GM12878 (cell line): ENCODE results near the gene PPP3CB. TPM values are rescaled to one million over a fixed set of nuclear protein-coding genes. Genes with fewer than 3 reads are reported as not detected.

Source experiments
- ATAC-seq: fragments of 200-7000 bp; cut with Tn5 transposase; 3 replicates; pipeline ENCODE4 v1.9.1; 2020; ENCODE audit warnings: mild to moderate bottlenecking, moderate library complexity
- BruUV-seq: library from RNA; stranded (reverse); fragments of 400-500 nt; replicated peaks from 2 replicates; lab custom pipeline; 2021; lab: Mats Ljungman, UMichigan
- CTCF ChIA-PET: fragments of 300-600 bp; sonication (Branson Sonifier 250); formaldehyde crosslinking; extraction: SDS; loops from one replicate; lab custom pipeline; 2021; ENCODE audit warnings: inconsistent platforms; lab: Yijun Ruan, JAX
- POLR2A ChIA-PET: fragments of 350-600 bp; formaldehyde crosslinking; extraction: SDS; loops from one replicate; lab custom pipeline; 2021; ENCODE audit warnings: inconsistent platforms; lab: Charles Lee
- RAD21 ChIA-PET: fragments of 300-600 bp; sonication (Branson Sonifier 250); formaldehyde crosslinking; loops from one replicate; lab custom pipeline; 2023; ENCODE audit warnings: antibody characterized with exemption; ENCODE audit not compliant: unreplicated experiment; lab: Charles Lee
- SMC1A ChIA-PET: fragments of 300-600 bp; sonication (Branson Sonifier 250); formaldehyde crosslinking; loops from one replicate; lab custom pipeline; 2023; ENCODE audit not compliant: unreplicated experiment, uncharacterized antibody; lab: Charles Lee
- DNase-seq: peaks from one replicate; pipeline ENCODE4 v3.0.0-alpha.2; 2011; ENCODE audit warnings: low read depth, low spot score
- FAIRE-seq: peaks from 3 replicates; lab custom pipeline; 2011; peaks lifted over from hg19 to GRCh38; lab: Jason Lieb, UNC
- H2AFZ ChIP-seq: 2 replicates; pipeline ENCODE4 v1.6.0; 2011; ENCODE audit warnings: low read depth, low read length, control low read depth; ENCODE audit not compliant: control insufficient read depth
- H3K27ac ChIP-seq: 2 replicates; pipeline ENCODE4 v1.5.1; 2011; ENCODE audit warnings: control low read depth; ENCODE audit not compliant: control insufficient read depth, insufficient read depth
- H3K27me3 ChIP-seq, 2 experiments: replicated peaks in 1 of 2; 2 replicates each; pipeline versions ENCODE4 v1.6.0 to v1.6.1; 2011; ENCODE audit warnings: low read length in 1 of 2; ENCODE audit not compliant: control insufficient read depth in 2 of 2, insufficient read depth in 2 of 2
- H3K36me3 ChIP-seq, 2 experiments: 2 replicates each; pipeline ENCODE4 v1.5.1; 2011; ENCODE audit warnings: low read length in 1 of 2; ENCODE audit not compliant: control insufficient read depth in 2 of 2, insufficient read depth in 2 of 2
- H3K4me1 ChIP-seq: 2 replicates; pipeline ENCODE4 v1.6.1; 2011; ENCODE audit warnings: mild to moderate bottlenecking, low read length, moderate library complexity, mixed read lengths; ENCODE audit not compliant: control insufficient read depth, insufficient read depth
- H3K4me2 ChIP-seq: 2 replicates; pipeline ENCODE4 v1.6.0; 2011; ENCODE audit warnings: control low read depth; ENCODE audit not compliant: control insufficient read depth, insufficient read depth
- H3K4me3 ChIP-seq: fragments of 200-600 bp; sonication (generic); 2 replicates; pipeline ENCODE4 v1.5.1; 2016
- H3K79me2 ChIP-seq: 2 replicates; pipeline ENCODE4 v1.6.0; 2011; ENCODE audit warnings: low read length; ENCODE audit not compliant: control insufficient read depth, insufficient read depth
- H3K9ac ChIP-seq: 2 replicates; pipeline ENCODE4 v1.8.0; 2011; ENCODE audit warnings: low read length, control low read depth, mixed read lengths; ENCODE audit not compliant: control insufficient read depth, insufficient read depth
- H3K9me3 ChIP-seq: replicated peaks from 3 replicates; pipeline ENCODE4 v1.5.1; 2011; ENCODE audit warnings: mild to moderate bottlenecking, low read length; ENCODE audit not compliant: control insufficient read depth, insufficient read depth
- H4K20me1 ChIP-seq: 2 replicates; pipeline ENCODE4 v1.6.0; 2011; ENCODE audit not compliant: control insufficient read depth, insufficient read depth
- ATF7 ChIP-seq: fragments of 450-650 bp; IDR thresholded peaks from 2 replicates; pipeline ENCODE4 v1.6.1; 2016; ENCODE audit warnings: low read depth, mild to moderate bottlenecking
- CBX5 ChIP-seq: sonication (generic); IDR thresholded peaks from 2 replicates; pipeline ENCODE4 v1.6.1; 2016; ENCODE audit warnings: low read depth, moderate library complexity, mild to moderate bottlenecking, inconsistent platforms
- ESRRA ChIP-seq: IDR thresholded peaks from 2 replicates; pipeline ENCODE4 v1.6.1; 2012; ENCODE audit warnings: mild to moderate bottlenecking, low read length, improper control_type of control experiment
- JUND ChIP-seq: IDR thresholded peaks from 2 replicates; pipeline ENCODE4 v1.6.1; 2012; ENCODE audit warnings: low read depth, mild to moderate bottlenecking, low read length, improper control_type of control experiment, moderate library complexity
- KDM1A ChIP-seq: fragments of 200-600 bp; sonication (generic); IDR thresholded peaks from 2 replicates; pipeline ENCODE4 v1.6.1; 2016; ENCODE audit warnings: borderline replicate concordance
- MEF2A ChIP-seq: IDR thresholded peaks from 2 replicates; pipeline ENCODE4 v1.6.1; 2011; ENCODE audit warnings: low read depth, mild to moderate bottlenecking, low read length, moderate library complexity; ENCODE audit not compliant: insufficient read depth
- NFIC ChIP-seq: IDR thresholded peaks from 2 replicates; pipeline ENCODE4 v1.6.1; 2012; ENCODE audit warnings: low read depth, mild to moderate bottlenecking, inconsistent platforms, low read length, moderate library complexity
- RELA ChIP-seq: fragments of 450-650 bp; IDR thresholded peaks from 2 replicates; pipeline ENCODE4 v1.8.0; 2014; ENCODE audit warnings: borderline replicate concordance; ENCODE audit not compliant: partially characterized antibody
- SMARCA5 ChIP-seq: fragments of 450-650 bp; IDR thresholded peaks from 2 replicates; pipeline ENCODE4 v1.6.1; 2017; ENCODE audit warnings: mild to moderate bottlenecking
- SPI1 ChIP-seq: IDR thresholded peaks from 2 replicates; pipeline ENCODE4 v1.6.1; 2011; ENCODE audit warnings: low read depth, mild to moderate bottlenecking, low read length, moderate library complexity, borderline replicate concordance; ENCODE audit not compliant: insufficient read depth
- TARDBP ChIP-seq: IDR thresholded peaks from 2 replicates; pipeline ENCODE4 v1.6.1; 2016; ENCODE audit warnings: borderline replicate concordance
- TBL1XR1 ChIP-seq: IDR thresholded peaks from 2 replicates; pipeline ENCODE4 v1.6.1; 2012; ENCODE audit warnings: low read depth, low read length, improper control_type of control experiment
- TCF7 ChIP-seq: IDR thresholded peaks from 2 replicates; pipeline ENCODE4 v1.6.1; 2014; ENCODE audit warnings: antibody characterized with exemption, borderline replicate concordance
- WGBS: methylation state at CpG from one replicate; pipeline ENCODE4 v1.1.6; 2016; ENCODE audit warnings: low lambda C conversion rate; ENCODE audit not compliant: insufficient replicate concordance, insufficient coverage; ENCODE audit errors: missing lambda C conversion rate; 5-methylcytosine and 5-hydroxymethylcytosine counted together
- in situ Hi-C: fragments of 300-500 bp; cut with MboI; formaldehyde crosslinking; loops from 9 replicates; pipeline ENCODE4 v1.14.3; 2018; ENCODE audit warnings: mixed read lengths
- intact Hi-C: fragments of 100-400 bp; cut with micrococcal nuclease; formaldehyde crosslinking; loops from one replicate; pipeline ENCODE4 v1.14.2; 2022; ENCODE audit not compliant: unreplicated experiment
- polyA plus RNA-seq, 11 experiments: library from polyadenylated mRNA; depleted of rRNA in 4 of 11; unstranded in 6 of 11; stranded (reverse) in 5 of 11; fragments of >200 nt; fragmentation: Nextera tagmentation in 4 of 11; fragmentation: Illumina TruSeq in 1 of 11; extraction: Ambion mirVana in 4 of 11; extraction: Trizol in 1 of 11; gene quantifications; 1 replicate in 1 of 11; 2 replicates in 10 of 11; pipeline versions ENCODE4 v1.2.1 to v1.2.3, GENCODE V29; 2011 to 2016; ENCODE audit warnings: inconsistent platforms in 2 of 11, missing spikeins in 2 of 11, low read depth in 1 of 11
- total RNA-seq, 4 experiments: library from RNA; depleted of rRNA in 3 of 4; stranded (reverse); fragments of >200 nt in 3 of 4; fragmentation: Illumina TruSeq in 1 of 4; extraction: Trizol in 1 of 4; gene quantifications; 2 replicates each; pipeline versions ENCODE4 v1.2.1 to v1.2.3, GENCODE V29; 2013 to 2021
- TF ChIP-seq, protein P1 (sequence below): fragments of 450-650 bp; formaldehyde crosslinking; IDR thresholded peaks from 2 replicates; pipeline ENCODE4 v1.4.0; 2022; ENCODE audit warnings: mild to moderate bottlenecking, moderate library complexity
- TF ChIP-seq, protein P2 (sequence below): fragments of 450-650 bp; conservative IDR thresholded peaks from 2 replicates; pipeline ENCODE4 v1.6.1; 2017; ENCODE audit warnings: mild to moderate bottlenecking, moderate library complexity
- TF ChIP-seq, protein P3 (sequence below): IDR thresholded peaks from 2 replicates; pipeline ENCODE4 v1.6.1; 2012; ENCODE audit warnings: low read depth, low read length, improper control_type of control experiment

Gene PPP3CB
- total and polyA plus RNA-seq, 10 of the 15 experiments (the other 5 are each of a cell fraction or from before 2014, with no cell fraction given) = 11.4 to 46.4 (median 19.3) TPM

DNA sequence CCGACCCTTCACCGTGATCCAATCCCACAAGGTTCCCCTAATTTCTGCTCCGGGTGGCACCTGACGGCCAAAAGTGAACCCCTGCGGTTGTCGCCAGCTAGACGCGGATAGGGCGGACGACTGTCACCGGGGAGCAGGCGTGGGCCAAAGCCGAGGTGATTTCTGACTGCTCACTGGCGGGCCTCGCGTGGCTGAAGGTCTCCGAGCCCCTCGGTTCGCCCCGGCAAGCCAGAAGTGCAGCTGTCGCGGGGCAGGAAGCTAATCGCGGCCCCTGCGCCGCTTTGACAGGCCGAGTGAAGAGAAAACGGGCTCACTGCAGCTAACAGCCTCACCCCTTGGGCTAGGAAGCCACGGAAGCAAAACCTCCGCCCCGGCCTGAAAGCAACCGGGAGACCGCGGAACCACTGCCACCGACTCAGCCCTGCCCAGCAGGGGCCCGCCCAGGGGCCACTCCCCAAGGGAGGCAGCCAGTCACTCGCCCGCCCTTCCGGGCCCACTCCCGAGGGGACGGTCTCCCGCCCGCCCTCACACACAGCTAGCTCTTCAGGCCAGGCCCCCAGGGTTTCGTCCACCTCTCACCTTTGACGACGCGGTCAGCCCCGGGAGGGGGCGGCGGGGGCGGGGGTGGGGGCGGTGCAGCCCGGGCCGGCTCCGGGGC is 469 bp downstream of the PPP3CB start (continued):
- TF ChIP-seq, protein P1, sequence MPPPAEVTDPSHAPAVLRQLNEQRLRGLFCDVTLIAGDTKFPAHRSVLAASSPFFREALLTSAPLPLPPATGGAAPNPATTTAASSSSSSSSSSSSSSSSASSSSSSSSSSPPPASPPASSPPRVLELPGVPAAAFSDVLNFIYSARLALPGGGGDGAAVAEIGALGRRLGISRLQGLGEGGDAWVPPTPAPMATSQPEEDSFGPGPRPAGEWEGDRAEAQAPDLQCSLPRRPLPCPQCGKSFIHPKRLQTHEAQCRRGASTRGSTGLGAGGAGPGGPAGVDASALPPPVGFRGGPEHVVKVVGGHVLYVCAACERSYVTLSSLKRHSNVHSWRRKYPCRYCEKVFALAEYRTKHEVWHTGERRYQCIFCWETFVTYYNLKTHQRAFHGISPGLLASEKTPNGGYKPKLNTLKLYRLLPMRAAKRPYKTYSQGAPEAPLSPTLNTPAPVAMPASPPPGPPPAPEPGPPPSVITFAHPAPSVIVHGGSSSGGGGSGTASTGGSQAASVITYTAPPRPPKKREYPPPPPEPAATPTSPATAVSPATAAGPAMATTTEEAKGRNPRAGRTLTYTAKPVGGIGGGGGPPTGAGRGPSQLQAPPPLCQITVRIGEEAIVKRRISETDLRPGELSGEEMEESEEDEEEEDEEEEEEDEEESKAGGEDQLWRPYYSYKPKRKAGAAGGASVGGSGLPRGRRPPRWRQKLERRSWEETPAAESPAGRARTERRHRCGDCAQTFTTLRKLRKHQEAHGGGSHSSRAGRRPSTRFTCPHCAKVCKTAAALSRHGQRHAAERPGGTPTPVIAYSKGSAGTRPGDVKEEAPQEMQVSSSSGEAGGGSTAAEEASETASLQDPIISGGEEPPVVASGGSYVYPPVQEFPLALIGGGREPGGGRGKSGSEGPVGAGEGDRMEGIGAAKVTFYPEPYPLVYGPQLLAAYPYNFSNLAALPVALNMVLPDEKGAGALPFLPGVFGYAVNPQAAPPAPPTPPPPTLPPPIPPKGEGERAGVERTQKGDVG (CRISPR knock-in tag) = no peak
- TF ChIP-seq JUND (no peak), SPI1 (0 out of 2 replicates have a peak, but pooled peaks have one; percentile 2)
- TF ChIP-seq, protein P2, sequence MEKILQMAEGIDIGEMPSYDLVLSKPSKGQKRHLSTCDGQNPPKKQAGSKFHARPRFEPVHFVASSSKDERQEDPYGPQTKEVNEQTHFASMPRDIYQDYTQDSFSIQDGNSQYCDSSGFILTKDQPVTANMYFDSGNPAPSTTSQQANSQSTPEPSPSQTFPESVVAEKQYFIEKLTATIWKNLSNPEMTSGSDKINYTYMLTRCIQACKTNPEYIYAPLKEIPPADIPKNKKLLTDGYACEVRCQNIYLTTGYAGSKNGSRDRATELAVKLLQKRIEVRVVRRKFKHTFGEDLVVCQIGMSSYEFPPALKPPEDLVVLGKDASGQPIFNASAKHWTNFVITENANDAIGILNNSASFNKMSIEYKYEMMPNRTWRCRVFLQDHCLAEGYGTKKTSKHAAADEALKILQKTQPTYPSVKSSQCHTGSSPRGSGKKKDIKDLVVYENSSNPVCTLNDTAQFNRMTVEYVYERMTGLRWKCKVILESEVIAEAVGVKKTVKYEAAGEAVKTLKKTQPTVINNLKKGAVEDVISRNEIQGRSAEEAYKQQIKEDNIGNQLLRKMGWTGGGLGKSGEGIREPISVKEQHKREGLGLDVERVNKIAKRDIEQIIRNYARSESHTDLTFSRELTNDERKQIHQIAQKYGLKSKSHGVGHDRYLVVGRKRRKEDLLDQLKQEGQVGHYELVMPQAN = peak; percentile 87

DNA sequence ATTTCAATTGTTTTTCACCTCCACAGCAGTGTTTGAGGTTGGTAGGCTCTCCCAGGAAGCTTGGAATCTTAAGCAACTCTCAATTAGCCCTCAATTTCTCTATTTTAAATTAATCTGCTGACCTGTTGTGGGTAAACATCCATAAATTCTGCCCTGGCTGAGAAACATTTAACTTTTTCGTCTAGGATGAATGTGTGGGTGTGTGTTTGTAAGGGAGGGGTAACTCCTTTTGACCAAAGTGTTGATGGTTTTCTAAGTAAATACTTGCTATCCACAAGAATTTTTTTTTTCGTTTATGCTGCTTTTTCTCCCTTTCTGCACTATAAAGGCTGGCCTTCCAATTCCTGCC is 973 bp downstream of the PPP3CB start:
- CTCF ChIA-PET = interaction anchor here (1.0 to 1.1 kb wide), 2 partner anchors 34 to 148 kb away, joined by 3 to 4 read pairs; no protein-coding TSS in a partner anchor
- no peaks in the 10 kb centered on the region for H3K36me3 ChIP-seq
- TSS peak; percentile 77 for BruUV-seq
- H3K9ac ChIP-seq = peak overlapping the region; percentile 93
- WGBS = 0% methylated on average over 2 of the region's 2 CpGs
- H3K4me3 ChIP-seq = peak overlapping the region; percentile 75
- intact Hi-C loops (loop anchor here (5.0 kb wide), 1 partner anchor 243 kb away; the partner anchor contains the start of gene MRPS16), in situ Hi-C loops (no loop called here)
- H4K20me1 ChIP-seq = no peaks in the 10 kb centered on the region
- ATAC-seq (no peak), DNase-seq (no peak), FAIRE-seq (no peak)
- H2AFZ ChIP-seq = peak overlapping the region; percentile 68
- RAD21 ChIA-PET = interaction anchor here (0.6 to 1.5 kb wide), 4 partner anchors 38 to 399 kb away, joined by 3 to 4 read pairs (median 4); partner anchors contain the start of gene USP54
- H3K4me2 ChIP-seq = peak overlapping the region; percentile 79
- peaks cover 46% of the 10 kb centered on the region for H3K79me2 ChIP-seq
- no peak for TF ChIP-seq SMARCA5
- TF ChIP-seq MEF2A = no peak
- TF ChIP-seq TBL1XR1 = no peak
- TF ChIP-seq RELA = no peak
- no peak for TF ChIP-seq TARDBP
- no peak for TF ChIP-seq KDM1A
- no peak for TF ChIP-seq TCF7
- TF ChIP-seq NFIC = no peak
- TF ChIP-seq, protein P3, sequence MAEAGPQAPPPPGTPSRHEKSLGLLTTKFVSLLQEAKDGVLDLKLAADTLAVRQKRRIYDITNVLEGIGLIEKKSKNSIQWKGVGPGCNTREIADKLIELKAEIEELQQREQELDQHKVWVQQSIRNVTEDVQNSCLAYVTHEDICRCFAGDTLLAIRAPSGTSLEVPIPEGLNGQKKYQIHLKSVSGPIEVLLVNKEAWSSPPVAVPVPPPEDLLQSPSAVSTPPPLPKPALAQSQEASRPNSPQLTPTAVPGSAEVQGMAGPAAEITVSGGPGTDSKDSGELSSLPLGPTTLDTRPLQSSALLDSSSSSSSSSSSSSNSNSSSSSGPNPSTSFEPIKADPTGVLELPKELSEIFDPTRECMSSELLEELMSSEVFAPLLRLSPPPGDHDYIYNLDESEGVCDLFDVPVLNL = no peak
- TF ChIP-seq ATF7 = no peak
- TF ChIP-seq ESRRA = no peak
- no peak for TF ChIP-seq CBX5
- peaks cover 6% of the 10 kb centered on the region for H3K4me1 ChIP-seq
- peak overlapping the region; percentile 86 for H3K27ac ChIP-seq
- no peaks in the 10 kb centered on the region for H3K9me3 ChIP-seq
- H3K27me3 ChIP-seq = no peaks in the 10 kb centered on the region
- SMC1A ChIA-PET = interaction anchor here (0.6 to 1.5 kb wide), 5 partner anchors 28 to 772 kb away, joined by 3 to 4 read pairs (median 3); no protein-coding TSS in a partner anchor
- POLR2A ChIA-PET = interaction anchor here (0.5 to 1.0 kb wide), 6 partner anchors 16 to 503 kb away, joined by 3 to 6 read pairs (median 3); partner anchors contain the start of genes CHCHD1, DNAJC9 and VCL
